ENCODE measurements around the gene TXLNB. TPM values are rescaled to one million over a fixed set of nuclear protein-coding genes. Genes with fewer than 3 reads are reported as not detected.

The TXLNB gene
- polyA plus RNA-seq, 1 of the 3 experiments (the other 2 are of a cell fraction) = 0.12 TPM

DNA sequence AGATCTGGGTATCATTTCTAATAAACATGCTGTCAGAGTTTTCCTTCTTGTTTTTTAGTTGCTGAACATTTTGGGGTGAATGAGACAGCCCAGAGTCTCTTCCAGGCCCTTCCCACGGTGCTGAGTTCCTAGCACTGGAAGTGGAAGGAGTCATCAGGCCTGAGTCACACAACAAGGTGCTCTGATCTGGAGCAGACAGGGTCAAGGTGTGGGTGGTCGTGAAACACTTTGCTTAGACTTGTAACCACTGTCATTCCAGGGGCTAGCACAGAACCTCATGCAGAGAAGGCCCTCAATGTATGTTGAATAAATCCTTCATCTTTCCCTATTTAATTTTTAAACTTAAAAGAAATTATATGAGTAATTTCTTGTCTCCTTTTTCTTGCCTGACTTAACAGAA lies 60.6 kb downstream of the TXLNB start:
- 0% methylated on average over 1 of the region's 2 CpGs for WGBS (ENCODE audit: low lambda C conversion rate)
- Histone ChIP-seq H3K79me2 (ENCODE audit: insufficient read depth) (no peaks in the 10 kb centered on the region), H3K9ac (no peak overlapping the region), H3F3A (replicated peaks; ENCODE audit: insufficient read depth) (no peaks in the 10 kb centered on the region), H3K4me3 (ENCODE audit: low read depth in 2 of 2, low read length in 1 of 2) (no peak overlapping the region), H3K27me3 (ENCODE audit: insufficient read depth) (0 out of 2 replicates have a peak, but pooled peaks cover 7% of the 10 kb centered on the region), H3K36me3 (replicated peaks in 1 of 2; ENCODE audit: control insufficient read depth in 1 of 2, insufficient read depth in 2 of 2, low read length in 1 of 2) (no peaks in the 10 kb centered on the region), H3K4me1 (ENCODE audit: control insufficient read depth in 1 of 2, insufficient read depth in 2 of 2, low read depth in 1 of 2, low read length in 1 of 2) (no peaks in the 10 kb centered on the region), H3K9me3 (no peaks in the 10 kb centered on the region), H4K20me1 (ENCODE audit: insufficient read depth) (no peaks in the 10 kb centered on the region), H3K4me2 (no peak overlapping the region), H3K27ac (ENCODE audit: low read depth in 2 of 2, low read length in 1 of 2) (no peak overlapping the region), H3K9me2 (no peaks in the 10 kb centered on the region), H2AFZ (ENCODE audit: low read depth) (no peak overlapping the region)
- no peak for DNase-seq
- ChIA-PET CTCF (interaction anchor here (1.8 kb wide), 1 partner anchor 12 kb away, joined by 6 read pairs; no protein-coding TSS in a partner anchor), POLR2A (no interaction called here)
- TF ChIP-seq NFIC (IDR thresholded peaks at IDR 0.05; ENCODE audit: borderline replicate concordance) (no peak), MXI1 (IDR thresholded peaks at IDR 0.05; ENCODE audit: low read depth, low read length) (no peak), RXRA (IDR thresholded peaks at IDR 0.05; ENCODE audit: borderline replicate concordance, low read depth) (no peak), TAF1 (IDR thresholded peaks at IDR 0.05; ENCODE audit: borderline replicate concordance, low read depth, low read length) (no peak), FOXJ3 (CRISPR knock-in tag; IDR thresholded peaks at IDR 0.05) (no peak), RAD21 (IDR thresholded peaks at IDR 0.05; ENCODE audit: low read length) (no peak), GABPA (IDR thresholded peaks at IDR 0.05; ENCODE audit: low read depth) (no peak), TEAD4 (IDR thresholded peaks at IDR 0.05; ENCODE audit: borderline replicate concordance, insufficient read depth) (no peak), TCF12 (IDR thresholded peaks at IDR 0.05) (no peak), FOSL2 (IDR thresholded peaks at IDR 0.05; ENCODE audit: borderline replicate concordance, low read depth) (no peak), RFX5 (IDR thresholded peaks at IDR 0.05; ENCODE audit: low read length) (no peak), RCOR1 (IDR thresholded peaks at IDR 0.05; ENCODE audit: low read length) (no peak)
- TF ChIP-seq, protein P1, sequence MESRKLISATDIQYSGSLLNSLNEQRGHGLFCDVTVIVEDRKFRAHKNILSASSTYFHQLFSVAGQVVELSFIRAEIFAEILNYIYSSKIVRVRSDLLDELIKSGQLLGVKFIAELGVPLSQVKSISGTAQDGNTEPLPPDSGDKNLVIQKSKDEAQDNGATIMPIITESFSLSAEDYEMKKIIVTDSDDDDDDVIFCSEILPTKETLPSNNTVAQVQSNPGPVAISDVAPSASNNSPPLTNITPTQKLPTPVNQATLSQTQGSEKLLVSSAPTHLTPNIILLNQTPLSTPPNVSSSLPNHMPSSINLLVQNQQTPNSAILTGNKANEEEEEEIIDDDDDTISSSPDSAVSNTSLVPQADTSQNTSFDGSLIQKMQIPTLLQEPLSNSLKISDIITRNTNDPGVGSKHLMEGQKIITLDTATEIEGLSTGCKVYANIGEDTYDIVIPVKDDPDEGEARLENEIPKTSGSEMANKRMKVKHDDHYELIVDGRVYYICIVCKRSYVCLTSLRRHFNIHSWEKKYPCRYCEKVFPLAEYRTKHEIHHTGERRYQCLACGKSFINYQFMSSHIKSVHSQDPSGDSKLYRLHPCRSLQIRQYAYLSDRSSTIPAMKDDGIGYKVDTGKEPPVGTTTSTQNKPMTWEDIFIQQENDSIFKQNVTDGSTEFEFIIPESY (IDR thresholded peaks at IDR 0.05; ENCODE audit: borderline replicate concordance, low read depth) = no peak
- TF ChIP-seq, protein P2, sequence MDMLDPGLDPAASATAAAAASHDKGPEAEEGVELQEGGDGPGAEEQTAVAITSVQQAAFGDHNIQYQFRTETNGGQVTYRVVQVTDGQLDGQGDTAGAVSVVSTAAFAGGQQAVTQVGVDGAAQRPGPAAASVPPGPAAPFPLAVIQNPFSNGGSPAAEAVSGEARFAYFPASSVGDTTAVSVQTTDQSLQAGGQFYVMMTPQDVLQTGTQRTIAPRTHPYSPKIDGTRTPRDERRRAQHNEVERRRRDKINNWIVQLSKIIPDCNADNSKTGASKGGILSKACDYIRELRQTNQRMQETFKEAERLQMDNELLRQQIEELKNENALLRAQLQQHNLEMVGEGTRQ (IDR thresholded peaks at IDR 0.05; ENCODE audit: borderline replicate concordance, low read depth, low read length) = no peak
- TF ChIP-seq, protein P3, sequence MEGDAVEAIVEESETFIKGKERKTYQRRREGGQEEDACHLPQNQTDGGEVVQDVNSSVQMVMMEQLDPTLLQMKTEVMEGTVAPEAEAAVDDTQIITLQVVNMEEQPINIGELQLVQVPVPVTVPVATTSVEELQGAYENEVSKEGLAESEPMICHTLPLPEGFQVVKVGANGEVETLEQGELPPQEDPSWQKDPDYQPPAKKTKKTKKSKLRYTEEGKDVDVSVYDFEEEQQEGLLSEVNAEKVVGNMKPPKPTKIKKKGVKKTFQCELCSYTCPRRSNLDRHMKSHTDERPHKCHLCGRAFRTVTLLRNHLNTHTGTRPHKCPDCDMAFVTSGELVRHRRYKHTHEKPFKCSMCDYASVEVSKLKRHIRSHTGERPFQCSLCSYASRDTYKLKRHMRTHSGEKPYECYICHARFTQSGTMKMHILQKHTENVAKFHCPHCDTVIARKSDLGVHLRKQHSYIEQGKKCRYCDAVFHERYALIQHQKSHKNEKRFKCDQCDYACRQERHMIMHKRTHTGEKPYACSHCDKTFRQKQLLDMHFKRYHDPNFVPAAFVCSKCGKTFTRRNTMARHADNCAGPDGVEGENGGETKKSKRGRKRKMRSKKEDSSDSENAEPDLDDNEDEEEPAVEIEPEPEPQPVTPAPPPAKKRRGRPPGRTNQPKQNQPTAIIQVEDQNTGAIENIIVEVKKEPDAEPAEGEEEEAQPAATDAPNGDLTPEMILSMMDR (IDR thresholded peaks at IDR 0.05) = no peak
